HG03558 (cell line): ENCODE measurements around the gene EVX2.
A peak's percentile ranks its signal among the peaks of the same experiment; 100 is the strongest.

Experiments used
- ATAC-seq: cut with Tn5 transposase; IDR thresholded peaks from one replicate; pipeline ENCODE4 v1.9.1; 2021; ENCODE audit warnings: moderate number of reproducible peaks; ENCODE audit not compliant: unreplicated experiment; ENCODE audit errors: extremely low read depth

EVX2 gene

DNA sequence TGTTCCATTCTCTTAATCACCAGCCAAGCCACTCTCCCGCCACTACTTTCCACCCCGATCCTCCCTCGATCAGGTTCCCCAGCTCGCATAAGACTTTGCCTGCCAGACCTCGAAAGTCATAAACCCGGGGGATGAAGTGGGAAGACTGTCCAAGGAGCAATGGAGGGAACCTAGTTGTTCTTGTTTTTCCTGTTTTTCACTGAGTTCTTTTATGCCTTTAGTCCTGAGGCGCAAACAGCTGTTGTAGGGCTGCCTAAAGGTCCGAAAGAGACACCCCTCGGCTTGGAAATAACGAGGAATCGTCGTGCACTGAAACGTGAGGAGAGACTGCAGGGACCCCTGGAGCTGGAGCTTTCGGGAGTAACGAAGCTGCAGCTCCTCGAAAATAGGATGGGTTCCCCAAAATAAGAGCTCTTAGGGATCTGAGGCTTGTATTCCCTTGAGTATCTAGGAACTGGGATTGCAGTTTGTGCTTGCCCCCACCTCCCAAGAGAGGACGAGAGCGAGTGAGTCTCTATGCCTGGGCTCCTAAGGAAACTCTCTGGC is 14.1 kb upstream of the EVX2 start:
- ATAC-seq: no peak

DNA sequence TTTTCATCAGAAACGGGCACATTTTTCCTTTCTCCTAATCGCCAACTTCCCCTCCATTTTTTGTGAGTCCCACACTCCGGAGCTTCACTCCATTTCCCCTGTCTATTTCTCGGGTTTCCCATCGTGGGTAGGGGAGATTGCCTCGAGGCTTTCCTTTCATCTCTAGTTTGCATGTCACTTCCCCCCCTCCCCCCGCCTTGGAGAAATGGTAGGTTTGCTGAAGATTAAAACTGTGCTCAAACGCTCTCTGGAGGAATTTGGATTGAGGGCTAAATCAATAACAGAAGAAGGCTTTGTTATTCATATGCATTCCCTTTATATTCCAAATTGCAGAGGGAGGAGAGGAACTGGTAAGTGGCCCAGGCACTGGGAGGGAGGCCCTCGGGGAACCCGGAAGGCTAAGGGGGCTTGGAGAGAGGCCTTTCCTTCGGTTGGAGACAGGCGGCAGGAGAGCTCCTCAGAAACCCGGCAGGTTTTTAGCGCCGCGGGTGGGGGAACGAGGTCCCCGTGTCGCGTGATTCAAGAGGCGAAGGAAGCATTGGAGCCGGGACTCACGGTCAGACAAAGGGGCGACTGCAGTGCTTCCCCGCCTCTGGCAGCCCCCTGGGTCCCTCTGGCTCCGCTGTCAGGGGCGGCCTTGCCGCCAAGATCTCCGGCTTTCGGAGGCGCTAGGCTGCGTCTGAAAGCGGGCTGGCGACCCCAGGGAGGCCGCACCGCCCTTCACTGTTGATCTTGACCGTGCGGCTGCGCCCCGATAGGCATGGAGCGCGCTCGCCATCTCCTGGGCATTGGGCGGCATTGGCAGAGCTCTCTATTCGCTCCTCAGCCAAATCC is 13.4 kb upstream of the EVX2 start:
- ATAC-seq: peak; percentile 52

DNA sequence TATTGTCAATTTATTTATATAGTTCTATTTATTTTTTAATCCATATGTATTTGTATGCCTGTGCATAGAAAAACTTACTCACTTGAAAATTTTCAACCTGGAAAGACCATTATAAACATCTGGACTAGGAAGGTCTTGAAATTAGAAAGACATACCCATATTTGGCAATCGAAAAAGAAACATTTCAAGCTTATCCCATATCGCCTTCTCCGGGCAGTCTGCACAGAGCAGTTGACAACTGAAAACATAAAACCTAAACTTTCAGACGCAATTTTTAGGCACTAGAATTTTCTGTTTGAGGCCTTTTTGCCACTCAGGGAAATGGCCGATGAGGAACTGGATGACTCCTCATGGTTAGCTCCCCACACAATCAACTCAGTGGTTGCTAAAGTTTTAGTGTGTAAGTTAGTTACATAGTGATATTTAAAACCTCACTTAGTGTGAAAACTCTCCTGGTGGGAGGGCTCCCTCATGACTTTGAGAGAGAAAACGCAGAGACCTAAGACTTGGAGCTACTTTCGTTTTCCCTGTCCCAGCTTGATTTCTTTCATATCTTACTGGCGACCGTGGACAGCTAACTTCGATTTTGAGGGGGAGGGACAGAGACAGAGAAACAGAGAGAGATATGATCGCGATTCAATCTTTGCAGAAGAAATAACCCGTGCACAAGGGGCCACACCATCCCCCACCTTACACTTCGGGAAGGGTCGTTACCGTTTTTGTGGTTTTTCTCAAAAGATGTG is 12.7 kb upstream of the EVX2 start:
- no peak for ATAC-seq

DNA sequence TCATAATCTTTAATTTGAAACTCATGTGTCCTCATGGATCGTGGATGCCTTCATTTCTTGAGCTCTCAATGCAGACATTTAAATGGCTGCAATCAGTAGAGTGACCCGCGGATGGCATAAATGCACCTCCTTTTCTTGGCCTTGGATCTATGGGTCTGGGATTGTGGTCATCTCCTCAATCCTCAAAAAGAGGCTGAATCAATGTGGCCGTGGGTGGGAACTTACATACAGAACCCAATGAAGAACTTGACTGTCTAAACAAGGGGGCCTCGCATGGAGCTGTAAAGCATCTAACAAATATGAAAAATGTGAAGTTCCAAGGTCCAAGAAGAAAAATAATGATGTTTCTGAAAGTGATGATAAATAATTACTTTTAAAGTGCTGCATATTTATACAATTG is 11.7 kb upstream of the EVX2 start:
- ATAC-seq: no peak

DNA sequence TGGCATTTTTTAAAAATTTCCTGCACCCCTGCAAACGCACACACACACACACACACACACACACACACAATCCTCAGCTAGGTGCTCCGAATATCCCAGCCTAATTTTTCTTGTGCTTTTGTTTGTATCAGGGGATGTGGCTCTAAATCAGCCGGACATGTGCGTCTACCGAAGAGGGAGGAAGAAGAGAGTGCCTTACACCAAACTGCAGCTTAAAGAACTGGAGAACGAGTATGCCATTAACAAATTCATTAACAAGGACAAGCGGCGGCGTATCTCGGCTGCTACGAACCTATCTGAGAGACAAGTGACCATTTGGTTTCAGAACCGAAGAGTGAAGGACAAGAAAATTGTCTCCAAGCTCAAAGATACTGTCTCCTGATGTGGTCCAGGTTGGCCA is 10.6 kb upstream of the EVX2 start:
- ATAC-seq: no peak

DNA sequence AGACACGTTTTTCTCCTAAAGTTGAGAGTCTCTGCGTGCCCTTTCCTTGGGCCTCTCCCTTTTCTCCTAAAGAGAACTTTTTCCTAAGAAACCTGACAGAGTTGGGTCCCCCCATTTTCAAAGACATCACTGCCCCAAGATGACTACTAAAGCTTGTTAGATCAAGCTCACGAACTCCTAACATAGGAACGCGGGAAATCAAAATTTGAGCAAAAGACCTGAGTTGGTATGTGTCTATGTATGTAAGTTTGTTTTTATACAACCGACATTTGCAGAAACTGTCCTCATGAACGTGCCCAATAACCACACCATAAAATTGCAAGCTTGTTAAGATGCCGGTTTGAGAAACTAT is 10.1 kb upstream of the EVX2 start:
- ATAC-seq: no peak

DNA sequence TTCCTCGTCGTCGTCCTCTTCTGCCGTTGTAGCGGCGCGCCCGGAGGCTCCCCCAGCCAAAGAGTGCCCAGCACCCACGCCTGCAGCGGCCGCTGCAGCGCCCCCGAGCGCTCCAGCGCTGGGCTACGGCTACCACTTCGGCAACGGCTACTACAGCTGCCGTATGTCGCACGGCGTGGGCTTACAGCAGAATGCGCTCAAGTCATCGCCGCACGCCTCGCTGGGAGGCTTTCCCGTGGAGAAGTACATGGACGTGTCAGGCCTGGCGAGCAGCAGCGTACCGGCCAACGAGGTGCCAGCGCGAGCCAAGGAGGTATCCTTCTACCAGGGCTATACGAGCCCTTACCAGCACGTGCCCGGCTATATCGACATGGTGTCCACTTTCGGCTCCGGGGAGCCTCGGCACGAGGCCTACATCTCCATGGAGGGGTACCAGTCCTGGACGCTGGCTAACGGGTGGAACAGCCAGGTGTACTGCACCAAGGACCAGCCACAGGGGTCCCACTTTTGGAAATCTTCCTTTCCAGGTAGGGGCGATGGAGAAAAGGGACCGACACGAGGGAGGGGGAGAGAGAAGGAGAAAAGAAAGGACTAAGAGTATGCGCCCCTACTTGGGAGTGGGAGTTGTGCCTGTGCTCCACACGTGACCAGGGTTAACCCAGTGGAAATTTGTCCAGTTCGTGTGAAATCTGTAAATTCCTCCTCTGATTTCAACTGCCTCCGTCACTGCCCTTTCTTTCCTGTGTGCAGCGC is 9.6 kb upstream of the EVX2 start:
- ATAC-seq: no peak

DNA sequence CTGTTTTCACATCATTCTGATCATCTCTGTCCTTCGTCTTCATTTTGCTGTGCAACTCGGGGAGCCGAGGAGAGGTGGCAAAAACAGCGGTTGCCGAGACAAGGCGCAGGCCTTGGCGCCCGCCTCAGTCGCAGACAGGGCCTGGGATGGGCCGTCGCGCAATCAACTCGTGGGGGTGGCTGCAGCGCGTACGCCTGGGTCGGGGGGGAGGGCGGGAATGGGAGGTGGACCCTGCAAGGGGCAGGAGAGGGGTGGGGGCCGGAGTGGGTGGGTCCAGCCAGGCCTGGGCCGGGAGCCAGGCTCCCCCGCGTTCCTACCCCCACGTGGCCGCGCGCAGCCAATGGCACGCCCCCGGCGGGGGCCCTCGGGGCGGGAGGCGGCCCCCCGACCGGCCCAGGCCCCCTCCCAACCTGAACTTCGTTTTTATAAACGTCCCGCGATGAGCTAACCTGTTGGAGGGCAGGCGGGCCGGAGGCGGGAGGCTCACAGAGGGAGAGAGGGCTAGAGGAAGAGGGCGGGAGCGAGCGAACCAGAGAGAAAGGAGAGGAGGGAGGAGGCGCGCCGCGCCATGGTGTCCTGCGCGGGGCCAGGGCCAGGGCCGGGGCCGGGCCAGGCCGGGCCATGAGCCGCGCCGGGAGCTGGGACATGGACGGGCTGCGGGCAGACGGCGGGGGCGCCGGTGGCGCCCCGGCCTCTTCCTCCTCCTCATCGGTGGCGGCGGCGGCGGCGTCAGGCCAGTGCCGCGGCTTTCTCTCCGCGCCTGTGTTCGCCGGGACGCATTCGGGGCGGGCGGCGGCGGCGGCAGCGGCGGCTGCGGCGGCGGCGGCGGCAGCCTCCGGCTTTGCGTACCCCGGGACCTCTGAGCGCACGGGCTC is 8.7 kb upstream of the EVX2 start, which contains the start of gene HOXD13:
TSS of gene HOXD13 (plus strand) at position 452 of the 875 bp plus-strand sequence. CDS start at position 622, 170 bp downstream.
- no peak for ATAC-seq

- ATAC-seq: no peak
Observed at GRCh38 chr2:176091329-176092258, 7.8 kb upstream of the EVX2 start.

GRCh38 chr2:176090862-176091261 is 7.1 kb upstream of the EVX2 start:
- ATAC-seq: no peak

- no peak for ATAC-seq
Observed at GRCh38 chr2:176089843-176090395, 6.2 kb upstream of the EVX2 start.

GRCh38 chr2:176088937-176089842 is 5.4 kb upstream of the EVX2 start:
- no peak for ATAC-seq

DNA sequence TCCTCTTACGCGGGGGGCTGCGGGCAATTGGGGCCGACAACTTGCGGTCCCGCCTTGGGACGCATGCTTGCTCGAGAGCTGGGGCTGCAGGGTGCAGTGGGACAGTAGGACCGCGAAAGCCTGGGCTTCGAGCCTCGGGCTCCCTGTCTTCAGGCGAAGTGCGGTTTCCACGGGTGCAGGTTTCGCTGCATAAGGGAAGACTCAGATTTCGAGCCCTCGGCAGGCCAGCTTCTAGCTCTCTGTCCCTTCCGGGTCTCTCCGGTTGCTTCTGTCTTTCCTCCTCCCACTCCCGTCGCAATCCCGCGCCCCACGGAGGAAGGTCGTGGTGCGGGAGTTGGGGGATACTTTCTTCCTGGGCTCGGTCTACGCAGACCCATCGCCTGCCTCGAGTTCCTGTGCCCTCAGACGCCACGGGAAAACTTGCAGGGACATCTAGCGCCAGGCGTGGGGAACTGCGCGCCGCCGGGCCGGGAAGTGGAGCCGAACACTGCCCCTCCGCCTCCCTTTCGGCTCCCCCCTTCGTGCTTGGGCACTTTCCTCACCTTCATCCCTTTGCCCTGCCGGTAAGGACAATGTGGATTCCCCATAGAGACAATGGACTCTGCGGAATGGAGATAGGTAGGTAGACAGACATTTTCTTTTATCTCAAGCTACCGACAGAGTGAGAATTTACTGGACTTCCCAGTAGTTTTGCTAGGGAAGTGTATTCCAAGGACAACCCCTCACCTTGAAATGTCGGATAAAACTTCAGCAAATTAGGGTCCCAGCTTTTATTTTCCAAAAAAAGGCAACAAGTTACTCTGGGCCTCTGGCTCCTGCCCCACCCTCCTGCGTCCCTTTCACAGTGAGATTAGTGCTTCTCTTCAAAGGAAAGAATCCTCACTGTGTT is 4.5 kb upstream of the EVX2 start:
- no peak for ATAC-seq

- no peak for ATAC-seq
Observed at GRCh38 chr2:176087330-176088047, 3.7 kb upstream of the EVX2 start.

DNA sequence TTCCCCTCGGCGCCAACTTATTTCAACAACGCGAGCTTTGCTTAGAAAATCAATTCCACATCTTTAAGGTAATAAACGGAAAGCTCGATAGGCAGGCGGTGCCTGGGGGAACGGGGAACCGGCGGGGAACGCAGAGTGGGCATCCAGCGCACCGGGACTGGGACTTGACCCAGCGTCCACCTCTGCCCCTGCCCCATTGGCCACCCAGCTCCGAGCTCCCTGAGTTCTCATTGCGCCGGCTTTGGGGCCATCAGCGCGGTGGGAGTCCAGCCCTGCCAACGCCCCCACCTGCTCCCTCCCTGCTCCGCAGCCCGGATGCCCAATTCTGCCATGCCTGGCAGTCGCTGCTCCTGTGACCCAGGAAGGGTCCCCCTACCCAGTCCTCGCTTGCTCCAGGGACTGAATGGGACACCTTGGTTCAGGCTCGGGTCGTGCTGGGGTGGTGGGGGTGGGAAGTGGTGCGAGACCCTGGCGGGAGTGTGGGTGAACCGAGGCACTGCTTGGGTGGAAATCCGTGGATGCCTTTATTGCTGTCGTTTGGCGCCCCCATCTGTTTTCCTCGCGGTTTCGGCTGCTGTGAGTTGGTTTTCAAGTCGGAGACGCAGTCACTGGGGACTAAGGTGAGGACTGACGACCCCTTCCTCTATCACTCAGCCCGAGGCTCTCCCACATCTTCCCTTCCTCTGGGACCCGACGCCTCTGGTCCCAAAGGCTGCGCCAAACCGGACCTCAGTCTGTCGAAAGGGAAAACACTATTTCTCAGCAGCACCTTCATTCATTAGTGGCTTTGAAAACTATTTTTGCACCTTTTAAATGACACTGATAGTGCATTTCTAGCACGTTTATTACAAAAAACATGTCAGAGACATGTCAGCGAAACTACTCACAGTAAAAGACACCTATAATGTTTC is 2.4 kb upstream of the EVX2 start:
- no peak for ATAC-seq
